Activated CD4-positive, alpha-beta memory T cell treated with anti-CD3 and anti-CD28 coated beads for 36 hours (primary cell): ENCODE data around the gene ATXN2. TPM values are rescaled to one million over a fixed set of nuclear protein-coding genes. Genes with fewer than 3 reads are reported as not detected.
"Not testable (repeated sequence)": the region's sequence is repeated elsewhere in the genome, so short reads cannot be mapped to it uniquely, and the experiment has no call there.

Experiments used
- CTCF ChIA-PET: fragments of 350-600 bp; sonication (Branson Sonifier 250); formaldehyde crosslinking; loops from one replicate; lab custom pipeline; 2021; ENCODE audit warnings: antibody characterized with exemption, inconsistent platforms; lab: Charles Lee
- POLR2A ChIA-PET: fragments of 350-600 bp; sonication (Branson Sonifier 250); formaldehyde crosslinking; loops from one replicate; lab custom pipeline; 2021; ENCODE audit warnings: antibody characterized with exemption; lab: Charles Lee
- DNase-seq: peaks from one replicate; pipeline ENCODE4 v3.0.0-alpha.2; 2020
- H3K27ac Mint-ChIP-seq: one replicate; pipeline ENCODE4 v1.8.0; 2021; ENCODE audit warnings: mixed read lengths
- H3K27me3 Mint-ChIP-seq: one replicate; pipeline ENCODE4 v1.8.0; 2021; ENCODE audit warnings: mixed read lengths
- H3K36me3 Mint-ChIP-seq: one replicate; pipeline ENCODE4 v1.8.0; 2021; ENCODE audit warnings: mixed read lengths
- H3K4me1 Mint-ChIP-seq: one replicate; pipeline ENCODE4 v1.8.0; 2021; ENCODE audit warnings: low read depth, mixed read lengths
- H3K4me3 Mint-ChIP-seq: one replicate; pipeline ENCODE4 v1.8.0; 2021; ENCODE audit warnings: mild to moderate bottlenecking, mixed read lengths
- H3K9me3 Mint-ChIP-seq: one replicate; pipeline ENCODE4 v1.8.0; 2021; ENCODE audit warnings: mixed read lengths
- intact Hi-C: fragments of 100-400 bp; cut with micrococcal nuclease; formaldehyde crosslinking; loops from one replicate; pipeline ENCODE4 v1.15.1; 2023
- total RNA-seq, 2 experiments: library from RNA; stranded (reverse); gene quantifications; one replicate each; pipeline ENCODE4 v1.2.3, GENCODE V29; 2021

The ATXN2 gene
- total RNA-seq, 2 experiments from 2014 or later = 38.2 to 39.4 TPM

GRCh38 chr12:111558107-111558376 is 41.1 kb downstream of the ATXN2 start:
- Mint-ChIP-seq H3K27me3 (no peaks in the 10 kb centered on the region), H3K27ac (no peak overlapping the region), H3K9me3 (peaks cover 12% of the 10 kb centered on the region), H3K4me1 (peaks cover 24% of the 10 kb centered on the region), H3K4me3 (no peak overlapping the region), H3K36me3 (peaks cover 16% of the 10 kb centered on the region)
- intact Hi-C loops = no loop called here
- no peak for DNase-seq
- CTCF ChIA-PET = interaction anchor here (0.6 kb wide), 1 partner anchor 76 kb away, joined by 4 read pairs; no protein-coding TSS in a partner anchor
- POLR2A ChIA-PET = no interaction called here

- intact Hi-C loops = no loop called here
- CTCF ChIA-PET = interaction anchor here (1.8 kb wide), 1 partner anchor 161 kb away, joined by 4 read pairs; no protein-coding TSS in a partner anchor
- H3K4me1 Mint-ChIP-seq = peaks cover 20% of the 10 kb centered on the region
Measured at GRCh38 chr12:111557271-111558106, 41.6 kb downstream of the ATXN2 start.

GRCh38 chr12:111556676-111557075 is 42.4 kb downstream of the ATXN2 start:
- Mint-ChIP-seq H3K27ac (no peak overlapping the region), H3K27me3 (no peaks in the 10 kb centered on the region), H3K4me1 (peaks cover 20% of the 10 kb centered on the region), H3K36me3 (peaks cover 20% of the 10 kb centered on the region), H3K9me3 (peaks cover 12% of the 10 kb centered on the region), H3K4me3 (no peak overlapping the region)
- ChIA-PET CTCF (interaction anchor here (1.8 kb wide), 1 partner anchor 160 kb away, joined by 4 read pairs; no protein-coding TSS in a partner anchor), POLR2A (interaction anchor here (0.6 kb wide), 2 partner anchors 115 to 145 kb away, joined by 3 read pairs; no protein-coding TSS in a partner anchor)
- DNase-seq = no peak
- intact Hi-C loops = no loop called here

More at GRCh38 chr12:111557271-111558106, 41.6 kb downstream of the ATXN2 start:
- peaks cover 12% of the 10 kb centered on the region for H3K9me3 Mint-ChIP-seq
- no peak overlapping the region for H3K4me3 Mint-ChIP-seq
- H3K27ac Mint-ChIP-seq = no peak overlapping the region
- no peaks in the 10 kb centered on the region for H3K27me3 Mint-ChIP-seq
- peaks cover 16% of the 10 kb centered on the region for H3K36me3 Mint-ChIP-seq
- POLR2A ChIA-PET = interaction anchor here (0.6 kb wide), 2 partner anchors 116 to 146 kb away, joined by 3 read pairs; no protein-coding TSS in a partner anchor
- DNase-seq = no peak

- POLR2A ChIA-PET, DNase-seq, intact Hi-C loops, H3K4me3 Mint-ChIP-seq, H3K27ac Mint-ChIP-seq, CTCF ChIA-PET, H3K27me3 Mint-ChIP-seq: not testable (repeated sequence)
- Mint-ChIP-seq H3K9me3 (peaks cover 12% of the 10 kb centered on the region), H3K36me3 (peaks cover 20% of the 10 kb centered on the region), H3K4me1 (peaks cover 16% of the 10 kb centered on the region)
Measured at GRCh38 chr12:111555313-111555712, 43.8 kb downstream of the ATXN2 start.

- peak overlapping the region; percentile 51 for H3K27ac Mint-ChIP-seq
- H3K4me1 Mint-ChIP-seq = peaks cover 21% of the 10 kb centered on the region
- peaks cover 26% of the 10 kb centered on the region for H3K36me3 Mint-ChIP-seq
- no peaks in the 10 kb centered on the region for H3K9me3 Mint-ChIP-seq
- H3K27me3 Mint-ChIP-seq = no peaks in the 10 kb centered on the region
- H3K4me3 Mint-ChIP-seq = no peak overlapping the region
- ChIA-PET POLR2A (interaction anchor here (0.6 kb wide), 3 partner anchors 36 to 139 kb away, joined by 3 to 5 read pairs (median 5); partner anchors contain the start of genes ACAD10 and BRAP), CTCF (interaction anchor here (0.6 kb wide), 1 partner anchor 45 kb away, joined by 3 read pairs; no protein-coding TSS in a partner anchor)
- intact Hi-C loops = loop anchor here (2.0 to 5.0 kb wide), 3 partner anchors 18 to 145 kb away; partner anchors contain the start of gene ATXN2
- peak; percentile 54 for DNase-seq
Measured at GRCh38 chr12:111546758-111547383, 52.2 kb downstream of the ATXN2 start.

- ChIA-PET CTCF (no interaction called here), POLR2A (no interaction called here)
- Mint-ChIP-seq H3K9me3 (no peaks in the 10 kb centered on the region), H3K36me3 (peaks cover 26% of the 10 kb centered on the region), H3K27ac (peak overlapping the region; percentile 51), H3K4me3 (no peak overlapping the region), H3K4me1 (peaks cover 21% of the 10 kb centered on the region), H3K27me3 (no peaks in the 10 kb centered on the region)
- DNase-seq = no peak
- intact Hi-C loops = loop anchor here (2.0 to 5.0 kb wide), 3 partner anchors 17 to 144 kb away; partner anchors contain the start of gene ATXN2
Measured at GRCh38 chr12:111546171-111546570, 52.9 kb downstream of the ATXN2 start.

GRCh38 chr12:111544032-111544431 is 55.1 kb downstream of the ATXN2 start:
- peaks cover 21% of the 10 kb centered on the region for H3K4me1 Mint-ChIP-seq
- no peaks in the 10 kb centered on the region for H3K27me3 Mint-ChIP-seq
- DNase-seq = no peak
- no peaks in the 10 kb centered on the region for H3K9me3 Mint-ChIP-seq
- CTCF ChIA-PET = interaction anchor here (1.3 to 1.4 kb wide), 2 partner anchors 14 to 148 kb away, joined by 3 to 8 read pairs; no protein-coding TSS in a partner anchor
- no peak overlapping the region for H3K27ac Mint-ChIP-seq
- H3K36me3 Mint-ChIP-seq = peaks cover 27% of the 10 kb centered on the region
- no peak overlapping the region for H3K4me3 Mint-ChIP-seq
- intact Hi-C loops = no loop called here
- POLR2A ChIA-PET = interaction anchor here (0.9 kb wide), 1 partner anchor 10 kb away, joined by 3 read pairs; no protein-coding TSS in a partner anchor

- Mint-ChIP-seq H3K27ac (no peak overlapping the region), H3K36me3 (peaks cover 10% of the 10 kb centered on the region), H3K4me3 (no peak overlapping the region), H3K9me3 (no peaks in the 10 kb centered on the region), H3K27me3 (no peaks in the 10 kb centered on the region), H3K4me1 (peaks cover 12% of the 10 kb centered on the region)
- CTCF ChIA-PET = interaction anchor here (1.8 kb wide), 1 partner anchor 136 kb away, joined by 6 read pairs; no protein-coding TSS in a partner anchor
- intact Hi-C loops = no loop called here
- POLR2A ChIA-PET = no interaction called here
- no peak for DNase-seq
Measured at GRCh38 chr12:111532751-111533150, 66.4 kb downstream of the ATXN2 start.

- Mint-ChIP-seq H3K27ac (peak overlapping the region; percentile 44), H3K27me3 (no peaks in the 10 kb centered on the region), H3K4me3 (no peak overlapping the region), H3K36me3 (peaks cover 14% of the 10 kb centered on the region), H3K4me1 (peaks cover 12% of the 10 kb centered on the region), H3K9me3 (no peaks in the 10 kb centered on the region)
- peak; percentile 78 for DNase-seq
- POLR2A ChIA-PET = interaction anchor here (0.6 kb wide), 1 partner anchor 40 kb away, joined by 3 read pairs; no protein-coding TSS in a partner anchor
- CTCF ChIA-PET = interaction anchor here (0.6 to 4.9 kb wide), 17 partner anchors 9 to 199 kb away, joined by 3 to 75 read pairs (median 3); no protein-coding TSS in a partner anchor
- intact Hi-C loops = loop anchor here (1.0 to 5.0 kb wide), 4 partner anchors 17 to 132 kb away; no protein-coding TSS in a partner anchor
Measured at GRCh38 chr12:111529424-111530368, 69.4 kb downstream of the ATXN2 start.

- Mint-ChIP-seq H3K4me1 (no peaks in the 10 kb centered on the region), H3K36me3 (peaks cover 12% of the 10 kb centered on the region), H3K27ac (no peak overlapping the region), H3K27me3 (no peaks in the 10 kb centered on the region), H3K9me3 (no peaks in the 10 kb centered on the region), H3K4me3 (no peak overlapping the region)
- ChIA-PET POLR2A (no interaction called here), CTCF (no interaction called here)
- intact Hi-C loops = no loop called here
- DNase-seq = no peak
Measured at GRCh38 chr12:111523587-111524167, 75.4 kb downstream of the ATXN2 start.

GRCh38 chr12:111521801-111522200 is 77.3 kb downstream of the ATXN2 start:
- Mint-ChIP-seq H3K27ac (no peak overlapping the region), H3K4me3 (no peak overlapping the region), H3K36me3 (peaks cover 14% of the 10 kb centered on the region), H3K27me3 (no peaks in the 10 kb centered on the region), H3K4me1 (no peaks in the 10 kb centered on the region), H3K9me3 (no peaks in the 10 kb centered on the region)
- intact Hi-C loops = no loop called here
- no peak for DNase-seq
- ChIA-PET POLR2A (no interaction called here), CTCF (no interaction called here)
